ENCODE results near the gene CFAP410. TPM values are rescaled to one million over a fixed set of nuclear protein-coding genes. Genes with fewer than 3 reads are reported as not detected.

The CFAP410 gene
- total RNA-seq, 1 experiment from 2014 or later: 10.1 TPM

- no peak overlapping the region for H3K27ac Mint-ChIP-seq (ENCODE audit: low read depth, unreplicated experiment)
- no TSS peak for BruUV-seq (replicated peaks)
- H3K4me3 Mint-ChIP-seq (ENCODE audit: unreplicated experiment): no peak overlapping the region
Observed at GRCh38 chr21:44324106-44324853, 14.9 kb downstream of the CFAP410 start.

GRCh38 chr21:44323591-44323990, 15.6 kb downstream of the CFAP410 start:
- DNase-seq (ENCODE audit: unreplicated experiment): no peak
- Mint-ChIP-seq H3K4me1 (ENCODE audit: insufficient read depth, unreplicated experiment) (no peaks in the 10 kb centered on the region), H3K27me3 (ENCODE audit: insufficient read depth, unreplicated experiment) (no peaks in the 10 kb centered on the region), H3K9me3 (ENCODE audit: unreplicated experiment) (no peaks in the 10 kb centered on the region), H3K36me3 (ENCODE audit: insufficient read depth, unreplicated experiment) (peaks cover 14% of the 10 kb centered on the region), H3K4me3 (ENCODE audit: unreplicated experiment) (no peak overlapping the region), H3K27ac (ENCODE audit: low read depth, unreplicated experiment) (no peak overlapping the region)
- no peak for TF ChIP-seq CTCF (IDR thresholded peaks at IDR 0.05; ENCODE audit: unreplicated experiment)
- ChIA-PET POLR2A (interaction anchor here (0.7 kb wide), 1 partner anchor 10 kb away, joined by 3 read pairs; no protein-coding TSS in a partner anchor), CTCF (interaction anchor here (1.3 kb wide), 1 partner anchor 26 kb away, joined by 4 read pairs; no protein-coding TSS in a partner anchor)
- BruUV-seq (replicated peaks): no TSS peak
- intact Hi-C loops (cut with micrococcal nuclease): no loop called here

More at GRCh38 chr21:44324106-44324853, 14.9 kb downstream of the CFAP410 start:
- CTCF ChIA-PET: interaction anchor here (1.3 kb wide), 1 partner anchor 26 kb away, joined by 4 read pairs; no protein-coding TSS in a partner anchor
- TF ChIP-seq CTCF (IDR thresholded peaks at IDR 0.05; ENCODE audit: unreplicated experiment): no peak
- no peak for DNase-seq (ENCODE audit: unreplicated experiment)
- H3K4me1 Mint-ChIP-seq (ENCODE audit: insufficient read depth, unreplicated experiment): no peaks in the 10 kb centered on the region
- H3K9me3 Mint-ChIP-seq (ENCODE audit: unreplicated experiment): no peaks in the 10 kb centered on the region
- POLR2A ChIA-PET: no interaction called here
- intact Hi-C loops (cut with micrococcal nuclease): no loop called here
- H3K36me3 Mint-ChIP-seq (ENCODE audit: insufficient read depth, unreplicated experiment): peaks cover 14% of the 10 kb centered on the region
- H3K27me3 Mint-ChIP-seq (ENCODE audit: insufficient read depth, unreplicated experiment): no peaks in the 10 kb centered on the region

GRCh38 chr21:44322621-44323325, 16.4 kb downstream of the CFAP410 start:
- Mint-ChIP-seq H3K9me3 (ENCODE audit: unreplicated experiment) (no peaks in the 10 kb centered on the region), H3K4me1 (ENCODE audit: insufficient read depth, unreplicated experiment) (no peaks in the 10 kb centered on the region), H3K27me3 (ENCODE audit: insufficient read depth, unreplicated experiment) (no peaks in the 10 kb centered on the region), H3K27ac (ENCODE audit: low read depth, unreplicated experiment) (no peak overlapping the region), H3K4me3 (ENCODE audit: unreplicated experiment) (no peak overlapping the region), H3K36me3 (ENCODE audit: insufficient read depth, unreplicated experiment) (peaks cover 14% of the 10 kb centered on the region)
- no peak for DNase-seq (ENCODE audit: unreplicated experiment)
- ChIA-PET CTCF (interaction anchor here (0.6 to 1.3 kb wide), 2 partner anchors 16 to 25 kb away, joined by 3 to 4 read pairs; no protein-coding TSS in a partner anchor), POLR2A (interaction anchor here (0.6 kb wide), 1 partner anchor 7 kb away, joined by 3 read pairs; no protein-coding TSS in a partner anchor)
- intact Hi-C loops (cut with micrococcal nuclease): no loop called here
- TF ChIP-seq CTCF (IDR thresholded peaks at IDR 0.05; ENCODE audit: unreplicated experiment): no peak
- no TSS peak for BruUV-seq (replicated peaks)

- H3K27ac Mint-ChIP-seq (ENCODE audit: low read depth, unreplicated experiment): no peak overlapping the region
Observed at GRCh38 chr21:44321846-44322450, 17.2 kb downstream of the CFAP410 start.

More at GRCh38 chr21:44321846-44322450, 17.2 kb downstream of the CFAP410 start:
- H3K4me1 Mint-ChIP-seq (ENCODE audit: insufficient read depth, unreplicated experiment): no peaks in the 10 kb centered on the region
- ChIA-PET CTCF (no interaction called here), POLR2A (no interaction called here)
- no peak overlapping the region for H3K4me3 Mint-ChIP-seq (ENCODE audit: unreplicated experiment)
- H3K27me3 Mint-ChIP-seq (ENCODE audit: insufficient read depth, unreplicated experiment): no peaks in the 10 kb centered on the region
- H3K36me3 Mint-ChIP-seq (ENCODE audit: insufficient read depth, unreplicated experiment): peaks cover 14% of the 10 kb centered on the region
- H3K9me3 Mint-ChIP-seq (ENCODE audit: unreplicated experiment): no peaks in the 10 kb centered on the region
- intact Hi-C loops (cut with micrococcal nuclease): no loop called here
- no peak for TF ChIP-seq CTCF (IDR thresholded peaks at IDR 0.05; ENCODE audit: unreplicated experiment)
- no peak for DNase-seq (ENCODE audit: unreplicated experiment)
- BruUV-seq (replicated peaks): no TSS peak

Measured in MCF 10A (cell line).